Endothelial cell of umbilical vein (primary cell): ENCODE measurements around the gene TSR1. TPM values are rescaled to one million over a fixed set of nuclear protein-coding genes. Genes with fewer than 3 reads are reported as not detected.

Source experiments
- BruUV-seq: library from RNA; stranded (reverse); fragments of 400-500 nt; replicated peaks from 2 replicates; lab custom pipeline; 2021; lab: Mats Ljungman, UMichigan
- CTCF ChIA-PET: fragments of 300-600, 350-600 bp; sonication (Branson Sonifier 250); formaldehyde crosslinking; loops from one replicate; lab custom pipeline; 2021; ENCODE audit warnings: antibody characterized with exemption, inconsistent platforms; lab: Charles Lee
- POLR2A ChIA-PET: fragments of 300-600, 350-600 bp; sonication (Branson Sonifier 250); formaldehyde crosslinking; loops from one replicate; lab custom pipeline; 2021; ENCODE audit warnings: antibody characterized with exemption, inconsistent platforms; lab: Charles Lee
- DNase-seq: peaks from one replicate; pipeline ENCODE4 v3.0.0-alpha.2; 2011; ENCODE audit warnings: low read depth, low spot score
- FAIRE-seq: peaks from 2 replicates; lab custom pipeline; 2011; peaks lifted over from hg19 to GRCh38; lab: Jason Lieb, UNC
- H2AFZ ChIP-seq: 2 replicates; pipeline ENCODE4 v1.6.0; 2012; ENCODE audit warnings: low read depth, low read length, control low read depth, inconsistent platforms
- H3K27ac ChIP-seq: 2 replicates; pipeline ENCODE4 v1.5.1; 2011; ENCODE audit warnings: low read depth, mild to moderate bottlenecking, control low read depth, low read length, moderate library complexity; ENCODE audit not compliant: insufficient read depth
- H3K27me3 ChIP-seq, 2 experiments: 2 replicates each; pipeline versions ENCODE4 v1.6.0 to v1.6.1; 2011; ENCODE audit warnings: low read length in 2 of 2, mixed read lengths in 1 of 2; ENCODE audit not compliant: control insufficient read depth in 2 of 2, insufficient read depth in 2 of 2
- H3K36me3 ChIP-seq, 2 experiments: 2 replicates in 1 of 2; 3 replicates in 1 of 2; pipeline ENCODE4 v1.5.1; 2011; ENCODE audit warnings: low read length in 2 of 2, mild to moderate bottlenecking in 1 of 2, moderate library complexity in 1 of 2; ENCODE audit not compliant: control insufficient read depth in 2 of 2, insufficient read depth in 2 of 2; ENCODE audit errors: extremely low read depth in 1 of 2
- H3K4me1 ChIP-seq: 3 replicates; pipeline ENCODE4 v1.5.1; 2011; ENCODE audit warnings: mild to moderate bottlenecking, low read length; ENCODE audit not compliant: control insufficient read depth, insufficient read depth; ENCODE audit errors: extremely low read depth
- H3K4me2 ChIP-seq: 2 replicates; pipeline ENCODE4 v1.6.1; 2011; ENCODE audit warnings: low read length, control low read depth, mixed read lengths; ENCODE audit not compliant: insufficient read depth
- H3K4me3 ChIP-seq, 3 experiments: fragments of 200-600 bp in 1 of 3; sonication (generic), shearing (Covaris generic) in 1 of 3; replicated peaks in 1 of 3; 2 replicates each; pipeline ENCODE4 v1.5.1; 2011 to 2016; ENCODE audit warnings: control low read depth in 3 of 3, low read length in 3 of 3, mild to moderate bottlenecking in 2 of 3, inconsistent platforms in 1 of 3, low read depth in 1 of 3, moderate library complexity in 1 of 3; ENCODE audit not compliant: insufficient read depth in 1 of 3
- H3K79me2 ChIP-seq: 2 replicates; pipeline ENCODE4 v1.6.0; 2012; ENCODE audit warnings: low read length, inconsistent platforms; ENCODE audit not compliant: control insufficient read depth, insufficient read depth
- H3K9ac ChIP-seq: replicated peaks from 2 replicates; pipeline ENCODE3; 2011; ENCODE audit warnings: low read length, control low read depth; ENCODE audit not compliant: insufficient read depth; ENCODE audit errors: extremely low read depth
- H3K9me1 ChIP-seq: replicated peaks from 3 replicates; pipeline ENCODE4 v1.6.0; 2011; ENCODE audit warnings: mild to moderate bottlenecking, low read length; ENCODE audit not compliant: control insufficient read depth, insufficient read depth; ENCODE audit errors: extremely low read depth
- H3K9me3 ChIP-seq: replicated peaks from 2 replicates; pipeline ENCODE4 v1.5.1; 2012; ENCODE audit warnings: low read length, inconsistent platforms; ENCODE audit not compliant: control insufficient read depth, insufficient read depth
- H4K20me1 ChIP-seq: replicated peaks from 2 replicates; pipeline ENCODE3; 2011; ENCODE audit warnings: mild to moderate bottlenecking, low read length; ENCODE audit not compliant: control insufficient read depth, insufficient read depth; ENCODE audit errors: extremely low read depth
- EZH2 ChIP-seq: IDR thresholded peaks from 2 replicates; pipeline ENCODE4 v1.6.1; 2012; ENCODE audit warnings: borderline replicate concordance, low read depth, mild to moderate bottlenecking, moderate library complexity, low read length, inconsistent platforms; ENCODE audit not compliant: severe bottlenecking
- FOS ChIP-seq: IDR thresholded peaks from 2 replicates; pipeline ENCODE4 v1.6.1; 2011; ENCODE audit warnings: mild to moderate bottlenecking, low read length, moderate library complexity, borderline replicate concordance; ENCODE audit not compliant: insufficient read depth
- GATA2 ChIP-seq: IDR thresholded peaks from 2 replicates; pipeline ENCODE4 v1.7.0; 2011; ENCODE audit warnings: low read depth, mild to moderate bottlenecking, moderate library complexity, mixed read lengths, low read length; ENCODE audit not compliant: insufficient read length, insufficient read depth
- JUN ChIP-seq: IDR thresholded peaks from 2 replicates; pipeline ENCODE4 v1.6.1; 2011; ENCODE audit warnings: borderline replicate concordance, low read depth; ENCODE audit not compliant: insufficient read length, insufficient read depth
- MYC ChIP-seq: IDR thresholded peaks from one replicate; pipeline ENCODE4 v1.6.1; 2011; ENCODE audit warnings: mild to moderate bottlenecking, low read depth, low read length
- POLR2A ChIP-seq: IDR thresholded peaks from 2 replicates; pipeline ENCODE4 v1.6.1; 2012; ENCODE audit warnings: low read depth, mild to moderate bottlenecking, control low read depth, low read length
- POLR2AphosphoS5 ChIP-seq: IDR thresholded peaks from 2 replicates; pipeline ENCODE4 v1.6.1; 2012; ENCODE audit warnings: low read depth, mild to moderate bottlenecking, control low read depth, low read length, moderate library complexity; ENCODE audit not compliant: insufficient read depth
- dilution Hi-C: fragments of 300-500 bp; cut with MboI; formaldehyde crosslinking; loops from one replicate; pipeline ENCODE4 v1.15.0; 2019; ENCODE audit warnings: low sequenced_read_pairs; ENCODE audit not compliant: extremely low pct_ligation_motif_present
- intact Hi-C: fragments of 100-400 bp; cut with micrococcal nuclease; formaldehyde crosslinking; loops from one replicate; pipeline ENCODE4 v1.10.0; 2022
- polyA plus RNA-seq, 4 experiments: library from polyadenylated mRNA; depleted of rRNA in 3 of 4; stranded (reverse) in 3 of 4; unstranded in 1 of 4; fragments of >200 nt; gene quantifications; 2 replicates each; pipeline versions ENCODE4 v1.2.1 to v1.2.3, GENCODE V29; 2011 to 2012; ENCODE audit warnings: missing spikeins in 1 of 4
- total RNA-seq: library from RNA; stranded (reverse); gene quantifications from 2 replicates; pipeline ENCODE4 v1.2.3, GENCODE V29; 2021
- TF ChIP-seq, protein P1 (sequence below): IDR thresholded peaks from 2 replicates; pipeline ENCODE4 v1.6.1; 2011; ENCODE audit not compliant: insufficient read depth, insufficient read length
- TF ChIP-seq, protein P2 (sequence below), 2 donors: IDR thresholded peaks; 1 replicate in 1 of 2; 2 replicates in 1 of 2; pipeline ENCODE4 v1.5.1; 2011; ENCODE audit warnings: low read length in 2 of 2, mild to moderate bottlenecking in 2 of 2, moderate library complexity in 2 of 2, control low read depth in 1 of 2, inconsistent platforms in 1 of 2, low read depth in 1 of 2; ENCODE audit not compliant: insufficient read depth in 1 of 2; ENCODE audit errors: extremely low read depth in 1 of 2

Gene TSR1
- total and polyA plus RNA-seq, 2 donors (not counting 3 experiments of a cell fraction or from before 2014, with no cell fraction given), result 6.2 to 39.9 TPM

DNA sequence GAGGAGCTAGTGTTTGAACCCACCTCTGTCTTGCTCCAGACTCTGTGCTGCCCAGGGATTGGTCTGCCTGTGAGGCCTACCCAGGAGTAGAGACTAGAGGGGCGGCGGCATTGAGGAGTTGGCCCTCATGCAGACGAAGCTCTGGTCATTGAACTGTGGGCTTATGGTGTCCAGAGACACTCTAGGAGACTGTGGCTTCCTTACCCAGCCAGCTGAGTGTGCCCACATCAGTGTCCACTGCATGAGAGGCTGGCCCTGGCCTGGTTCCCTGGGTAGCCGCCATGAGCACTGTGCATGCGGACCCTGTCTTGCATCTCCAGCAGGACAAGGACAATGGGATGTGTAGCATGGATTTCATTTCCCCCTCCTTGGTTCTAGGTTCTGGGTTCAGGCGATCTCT, 15.0 kb upstream of the TSR1 start:
- Histone ChIP-seq H3K27ac (no peak overlapping the region), H3K4me3 (no peak overlapping the region), H3K79me2 (no peaks in the 10 kb centered on the region), H2AFZ (no peak overlapping the region), H3K4me1 (no peaks in the 10 kb centered on the region), H3K9me3 (no peaks in the 10 kb centered on the region), H3K9ac (no peak overlapping the region), H3K4me2 (no peak overlapping the region), H4K20me1 (no peaks in the 10 kb centered on the region), H3K27me3 (no peaks in the 10 kb centered on the region), H3K9me1 (no peaks in the 10 kb centered on the region), H3K36me3 (peaks cover 0 to 1% of the 10 kb centered on the region in 2 experiments)
- no TSS peak for BruUV-seq
- DNase-seq (no peak), FAIRE-seq (no peak)
- ChIA-PET CTCF (interaction anchor here (0.9 to 4.6 kb wide), 5 partner anchors 13 to 65 kb away, joined by 3 to 42 read pairs (median 4); partner anchors contain the start of genes SGSM2 and TSR1), POLR2A (no interaction called here)
- intact Hi-C loops, result no loop called here
- dilution Hi-C loops, result no loop called here
- TF ChIP-seq POLR2A (no peak), MYC (no peak), GATA2 (no peak), EZH2 (no peak), JUN (no peak), FOS (no peak), POLR2AphosphoS5 (no peak)
- TF ChIP-seq, protein P1, sequence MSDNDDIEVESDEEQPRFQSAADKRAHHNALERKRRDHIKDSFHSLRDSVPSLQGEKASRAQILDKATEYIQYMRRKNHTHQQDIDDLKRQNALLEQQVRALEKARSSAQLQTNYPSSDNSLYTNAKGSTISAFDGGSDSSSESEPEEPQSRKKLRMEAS, result no peak
- TF ChIP-seq, protein P2, sequence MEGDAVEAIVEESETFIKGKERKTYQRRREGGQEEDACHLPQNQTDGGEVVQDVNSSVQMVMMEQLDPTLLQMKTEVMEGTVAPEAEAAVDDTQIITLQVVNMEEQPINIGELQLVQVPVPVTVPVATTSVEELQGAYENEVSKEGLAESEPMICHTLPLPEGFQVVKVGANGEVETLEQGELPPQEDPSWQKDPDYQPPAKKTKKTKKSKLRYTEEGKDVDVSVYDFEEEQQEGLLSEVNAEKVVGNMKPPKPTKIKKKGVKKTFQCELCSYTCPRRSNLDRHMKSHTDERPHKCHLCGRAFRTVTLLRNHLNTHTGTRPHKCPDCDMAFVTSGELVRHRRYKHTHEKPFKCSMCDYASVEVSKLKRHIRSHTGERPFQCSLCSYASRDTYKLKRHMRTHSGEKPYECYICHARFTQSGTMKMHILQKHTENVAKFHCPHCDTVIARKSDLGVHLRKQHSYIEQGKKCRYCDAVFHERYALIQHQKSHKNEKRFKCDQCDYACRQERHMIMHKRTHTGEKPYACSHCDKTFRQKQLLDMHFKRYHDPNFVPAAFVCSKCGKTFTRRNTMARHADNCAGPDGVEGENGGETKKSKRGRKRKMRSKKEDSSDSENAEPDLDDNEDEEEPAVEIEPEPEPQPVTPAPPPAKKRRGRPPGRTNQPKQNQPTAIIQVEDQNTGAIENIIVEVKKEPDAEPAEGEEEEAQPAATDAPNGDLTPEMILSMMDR (IDR thresholded peaks at IDR 0.05; ENCODE audit: extremely low read depth in 1 of 2, insufficient read depth in 1 of 2, low read depth in 1 of 2, low read length in 2 of 2), result no peak
